Measurements from ENCODE around the gene ACP1. TPM values are rescaled to one million over a fixed set of nuclear protein-coding genes. Genes with fewer than 3 reads are reported as not detected.

Gene ACP1
- total RNA-seq, 1 experiment from 2014 or later: 193 TPM

DNA sequence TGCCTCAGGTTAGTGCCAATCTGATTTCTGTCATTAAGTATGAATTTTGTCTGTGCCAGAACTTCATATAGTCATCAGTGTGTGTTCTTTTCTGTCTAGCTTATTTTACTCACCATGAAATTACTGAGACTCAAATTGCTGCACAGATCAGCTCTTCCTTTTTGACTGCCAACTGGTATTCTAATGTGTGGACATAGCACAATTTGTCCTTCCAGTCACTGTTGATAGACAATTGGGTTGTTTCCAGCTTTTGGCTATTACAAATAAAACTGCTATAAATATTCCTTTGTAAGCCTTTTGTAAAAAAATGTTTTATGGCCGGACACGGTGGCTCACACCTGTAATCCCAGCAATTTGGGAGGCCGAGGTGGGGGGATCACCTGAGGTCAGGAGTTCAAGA is 8.7 kb upstream of the ACP1 start:
- Histone ChIP-seq H3K4me3 (ENCODE audit: low read depth, low read length) (no peak overlapping the region), H3K9me3 (peaks cover 8% of the 10 kb centered on the region; the same call in 1 of the 2 replicates), H3K36me3 (ENCODE audit: control insufficient read depth, insufficient read depth, low read length) (peaks cover 2% of the 10 kb centered on the region), H3K27me3 (replicated peaks; ENCODE audit: control insufficient read depth, insufficient read depth, low read length) (no peaks in the 10 kb centered on the region), H3K4me1 (peaks cover 11% of the 10 kb centered on the region)
- DNase-seq: no peak
- intact Hi-C loops (cut with micrococcal nuclease; ENCODE audit: unreplicated experiment): no loop called here
- no peaks in the 10 kb centered on the region for H3K27me3 Mint-ChIP-seq (ENCODE audit: insufficient read depth, unreplicated experiment)
- no peak overlapping the region for H3K4me3 Mint-ChIP-seq (ENCODE audit: unreplicated experiment)
- peaks cover 16% of the 10 kb centered on the region for H3K9me3 Mint-ChIP-seq (ENCODE audit: unreplicated experiment)
- no peak overlapping the region for H3K27ac Mint-ChIP-seq (ENCODE audit: unreplicated experiment)
- POLR2A ChIA-PET: no interaction called here
- CTCF ChIA-PET: no interaction called here
- peaks cover 11% of the 10 kb centered on the region for H3K36me3 Mint-ChIP-seq (ENCODE audit: insufficient read depth, unreplicated experiment)
- TF ChIP-seq, protein P1, sequence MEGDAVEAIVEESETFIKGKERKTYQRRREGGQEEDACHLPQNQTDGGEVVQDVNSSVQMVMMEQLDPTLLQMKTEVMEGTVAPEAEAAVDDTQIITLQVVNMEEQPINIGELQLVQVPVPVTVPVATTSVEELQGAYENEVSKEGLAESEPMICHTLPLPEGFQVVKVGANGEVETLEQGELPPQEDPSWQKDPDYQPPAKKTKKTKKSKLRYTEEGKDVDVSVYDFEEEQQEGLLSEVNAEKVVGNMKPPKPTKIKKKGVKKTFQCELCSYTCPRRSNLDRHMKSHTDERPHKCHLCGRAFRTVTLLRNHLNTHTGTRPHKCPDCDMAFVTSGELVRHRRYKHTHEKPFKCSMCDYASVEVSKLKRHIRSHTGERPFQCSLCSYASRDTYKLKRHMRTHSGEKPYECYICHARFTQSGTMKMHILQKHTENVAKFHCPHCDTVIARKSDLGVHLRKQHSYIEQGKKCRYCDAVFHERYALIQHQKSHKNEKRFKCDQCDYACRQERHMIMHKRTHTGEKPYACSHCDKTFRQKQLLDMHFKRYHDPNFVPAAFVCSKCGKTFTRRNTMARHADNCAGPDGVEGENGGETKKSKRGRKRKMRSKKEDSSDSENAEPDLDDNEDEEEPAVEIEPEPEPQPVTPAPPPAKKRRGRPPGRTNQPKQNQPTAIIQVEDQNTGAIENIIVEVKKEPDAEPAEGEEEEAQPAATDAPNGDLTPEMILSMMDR (IDR thresholded peaks at IDR 0.05; ENCODE audit: insufficient read depth in 1 of 2, low read depth in 1 of 2, low read length in 1 of 2, severe bottlenecking in 1 of 2, unreplicated experiment in 1 of 2): no peak
- peaks cover 8% of the 10 kb centered on the region for H3K4me1 Mint-ChIP-seq (ENCODE audit: low read depth, unreplicated experiment)
- no TSS peak for BruUV-seq (replicated peaks)

DNA sequence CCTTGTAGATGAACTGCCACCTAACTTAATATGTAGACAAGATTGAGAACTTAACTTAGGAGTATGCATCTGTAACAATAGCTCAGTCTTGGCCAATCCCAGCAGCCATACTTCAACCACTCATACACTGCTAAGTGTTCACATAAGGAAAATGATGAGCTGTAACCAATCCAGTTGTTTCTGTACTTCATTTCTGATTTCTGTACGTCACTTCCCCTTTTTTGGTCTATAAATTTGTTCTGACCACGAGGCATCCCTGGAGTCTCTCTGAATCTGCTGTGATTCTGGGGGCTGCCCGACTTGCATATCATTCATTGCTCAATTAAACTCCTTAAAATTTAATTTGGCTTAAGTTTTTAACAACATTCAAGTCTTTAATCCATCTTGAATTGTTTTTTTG is 7.3 kb upstream of the ACP1 start:
- TF ChIP-seq, protein P1 (IDR thresholded peaks at IDR 0.05; ENCODE audit: insufficient read depth in 1 of 2, low read depth in 1 of 2, low read length in 1 of 2, severe bottlenecking in 1 of 2, unreplicated experiment in 1 of 2): no peak
- Histone ChIP-seq H3K27me3 (replicated peaks; ENCODE audit: control insufficient read depth, insufficient read depth, low read length) (no peaks in the 10 kb centered on the region), H3K4me1 (peaks cover 20% of the 10 kb centered on the region), H3K9me3 (peaks cover 8% of the 10 kb centered on the region; the same call in 1 of the 2 replicates), H3K4me3 (ENCODE audit: low read depth, low read length) (no peak overlapping the region), H3K36me3 (ENCODE audit: control insufficient read depth, insufficient read depth, low read length) (no peaks in the 10 kb centered on the region; the same call in 1 of the 2 replicates)
- Mint-ChIP-seq H3K36me3 (ENCODE audit: insufficient read depth, unreplicated experiment) (peaks cover 5% of the 10 kb centered on the region), H3K9me3 (ENCODE audit: unreplicated experiment) (peaks cover 16% of the 10 kb centered on the region), H3K4me1 (ENCODE audit: low read depth, unreplicated experiment) (peaks cover 14% of the 10 kb centered on the region), H3K27me3 (ENCODE audit: insufficient read depth, unreplicated experiment) (no peaks in the 10 kb centered on the region), H3K4me3 (ENCODE audit: unreplicated experiment) (no peak overlapping the region), H3K27ac (ENCODE audit: unreplicated experiment) (no peak overlapping the region)
- intact Hi-C loops (cut with micrococcal nuclease; ENCODE audit: unreplicated experiment): no loop called here
- no peak for DNase-seq
- no TSS peak for BruUV-seq (replicated peaks)
- ChIA-PET CTCF (interaction anchor here (0.5 to 1.1 kb wide), 3 partner anchors 11 to 1239 kb away, joined by 3 read pairs; no protein-coding TSS in a partner anchor), POLR2A (no interaction called here)

DNA sequence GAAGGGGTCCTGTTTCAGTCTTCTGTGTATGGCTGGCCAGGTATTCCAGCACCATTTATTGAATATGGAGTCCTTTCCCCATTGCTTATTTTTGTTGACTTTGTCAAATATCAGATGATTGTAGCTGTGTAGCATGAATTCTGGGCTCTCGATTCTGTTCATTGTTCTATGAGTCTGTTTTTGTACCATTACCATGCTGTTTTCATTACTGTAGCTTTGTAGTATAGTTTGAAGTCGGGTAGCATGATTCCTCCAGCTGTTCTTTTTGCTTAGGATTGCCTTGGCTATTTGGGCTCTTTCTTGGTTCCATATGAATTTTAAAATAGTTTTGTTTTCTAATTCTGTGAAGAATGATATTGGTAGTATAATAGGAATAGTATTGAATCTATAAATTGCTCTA is 6.9 kb upstream of the ACP1 start:
- Mint-ChIP-seq H3K9me3 (ENCODE audit: unreplicated experiment) (peaks cover 16% of the 10 kb centered on the region), H3K27ac (ENCODE audit: unreplicated experiment) (no peak overlapping the region), H3K4me1 (ENCODE audit: low read depth, unreplicated experiment) (peaks cover 17% of the 10 kb centered on the region), H3K36me3 (ENCODE audit: insufficient read depth, unreplicated experiment) (peaks cover 5% of the 10 kb centered on the region), H3K4me3 (ENCODE audit: unreplicated experiment) (no peak overlapping the region), H3K27me3 (ENCODE audit: insufficient read depth, unreplicated experiment) (no peaks in the 10 kb centered on the region)
- Histone ChIP-seq H3K9me3 (peaks cover 8% of the 10 kb centered on the region; the same call in 1 of the 2 replicates), H3K27me3 (replicated peaks; ENCODE audit: control insufficient read depth, insufficient read depth, low read length) (no peaks in the 10 kb centered on the region), H3K4me3 (ENCODE audit: low read depth, low read length) (no peak overlapping the region), H3K36me3 (ENCODE audit: control insufficient read depth, insufficient read depth, low read length) (no peaks in the 10 kb centered on the region; the same call in 1 of the 2 replicates), H3K4me1 (peaks cover 20% of the 10 kb centered on the region)
- intact Hi-C loops (cut with micrococcal nuclease; ENCODE audit: unreplicated experiment): no loop called here
- DNase-seq: no peak
- no TSS peak for BruUV-seq (replicated peaks)
- POLR2A ChIA-PET: no interaction called here
- CTCF ChIA-PET: interaction anchor here (0.5 to 1.1 kb wide), 3 partner anchors 11 to 1238 kb away, joined by 3 read pairs; no protein-coding TSS in a partner anchor
- TF ChIP-seq, protein P1 (IDR thresholded peaks at IDR 0.05; ENCODE audit: insufficient read depth in 1 of 2, low read depth in 1 of 2, low read length in 1 of 2, severe bottlenecking in 1 of 2, unreplicated experiment in 1 of 2): no peak
